GM12878 (cell line): ENCODE data around the gene COL9A3. TPM values are rescaled to one million over a fixed set of nuclear protein-coding genes. Genes with fewer than 3 reads are reported as not detected.

ENCODE experiments used
- CHD2 ChIP-seq: IDR thresholded peaks from 2 replicates; pipeline ENCODE4 v1.6.1; 2011; ENCODE audit warnings: low read depth, low read length, improper control_type of control experiment, borderline replicate concordance
- EED ChIP-seq: sonication (generic); IDR thresholded peaks from 2 replicates; pipeline ENCODE4 v1.6.1; 2016; ENCODE audit warnings: antibody characterized with exemption, low read depth
- ETV6 ChIP-seq, 2 experiments: fragments of 450-650 bp in 1 of 2; IDR thresholded peaks in 1 of 2; conservative IDR thresholded peaks in 1 of 2; 2 replicates each; pipeline ENCODE4 v1.6.1; 2014; ENCODE audit warnings: antibody characterized with exemption in 1 of 2, borderline replicate concordance in 1 of 2, low read depth in 1 of 2, mild to moderate bottlenecking in 1 of 2, moderate library complexity in 1 of 2
- IKZF1 ChIP-seq: fragments of 450-650 bp; conservative IDR thresholded peaks from 2 replicates; pipeline ENCODE4 v1.6.1; 2017; ENCODE audit warnings: antibody characterized with exemption, mild to moderate bottlenecking
- KLF5 ChIP-seq: fragments of 450-650 bp; IDR thresholded peaks from 2 replicates; pipeline ENCODE4 v1.6.1; 2014; ENCODE audit warnings: mild to moderate bottlenecking; ENCODE audit not compliant: partially characterized antibody
- NR2C1 ChIP-seq: fragments of 450-650 bp; IDR thresholded peaks from 2 replicates; pipeline ENCODE4 v1.6.1; 2017; ENCODE audit warnings: antibody characterized with exemption, mild to moderate bottlenecking, moderate library complexity
- NR2F1 ChIP-seq: fragments of 450-650 bp; conservative IDR thresholded peaks from 2 replicates; pipeline ENCODE4 v1.6.1; 2017; ENCODE audit warnings: mild to moderate bottlenecking
- RAD51 ChIP-seq: fragments of 450-650 bp; IDR thresholded peaks from 2 replicates; pipeline ENCODE4 v1.6.1; 2016; ENCODE audit warnings: moderate library complexity, mild to moderate bottlenecking, inconsistent platforms
- RCOR1 ChIP-seq: conservative IDR thresholded peaks from 2 replicates; pipeline ENCODE4 v1.6.1; 2012; ENCODE audit warnings: low read depth, low read length, improper control_type of control experiment
- SMC3 ChIP-seq: IDR thresholded peaks from 2 replicates; pipeline ENCODE4 v1.6.1; 2011; ENCODE audit warnings: low read length, improper control_type of control experiment, borderline replicate concordance
- STAT3 ChIP-seq: IDR thresholded peaks from 2 replicates; pipeline ENCODE4 v1.6.1; 2011; ENCODE audit warnings: low read depth, low read length, improper control_type of control experiment
- TARDBP ChIP-seq: IDR thresholded peaks from 2 replicates; pipeline ENCODE4 v1.6.1; 2016; ENCODE audit warnings: borderline replicate concordance
- TBL1XR1 ChIP-seq: IDR thresholded peaks from 2 replicates; pipeline ENCODE4 v1.6.1; 2012; ENCODE audit warnings: low read depth, low read length, improper control_type of control experiment
- TCF3 ChIP-seq: IDR thresholded peaks from 2 replicates; pipeline ENCODE4 v1.6.1; 2012; ENCODE audit warnings: low read depth, mild to moderate bottlenecking, low read length, borderline replicate concordance; ENCODE audit not compliant: insufficient read depth
- USF2 ChIP-seq: IDR thresholded peaks from 2 replicates; pipeline ENCODE4 v1.6.1; 2011; ENCODE audit warnings: low read depth, low read length, improper control_type of control experiment, borderline replicate concordance
- ZNF622 ChIP-seq: fragments of 450-650 bp; IDR thresholded peaks from 2 replicates; pipeline ENCODE4 v1.6.1; 2017; ENCODE audit warnings: mild to moderate bottlenecking, inconsistent platforms
- polyA plus RNA-seq, 11 experiments: library from polyadenylated mRNA; depleted of rRNA in 4 of 11; unstranded in 6 of 11; stranded (reverse) in 5 of 11; fragments of >200 nt; fragmentation: Nextera tagmentation in 4 of 11; fragmentation: Illumina TruSeq in 1 of 11; extraction: Ambion mirVana in 4 of 11; extraction: Trizol in 1 of 11; gene quantifications; 1 replicate in 1 of 11; 2 replicates in 10 of 11; pipeline versions ENCODE4 v1.2.1 to v1.2.3, GENCODE V29; 2011 to 2016; ENCODE audit warnings: inconsistent platforms in 2 of 11, missing spikeins in 2 of 11, low read depth in 1 of 11
- total RNA-seq, 4 experiments: library from RNA; depleted of rRNA in 3 of 4; stranded (reverse); fragments of >200 nt in 3 of 4; fragmentation: Illumina TruSeq in 1 of 4; extraction: Trizol in 1 of 4; gene quantifications; 2 replicates each; pipeline versions ENCODE4 v1.2.1 to v1.2.3, GENCODE V29; 2013 to 2021
- TF ChIP-seq, protein P1 (sequence below): IDR thresholded peaks from 2 replicates; pipeline ENCODE4 v1.6.1; 2012; ENCODE audit warnings: low read depth, low read length, improper control_type of control experiment
- TF ChIP-seq, protein P2 (sequence below): IDR thresholded peaks from 2 replicates; pipeline ENCODE4 v1.6.1; 2012; ENCODE audit warnings: improper control_type of control experiment, low read depth, low read length; ENCODE audit not compliant: insufficient replicate concordance
- TF ChIP-seq, protein P3 (sequence below): fragments of 150-350 bp; IDR thresholded peaks from 2 replicates; pipeline ENCODE4 v1.6.1; 2016; ENCODE audit warnings: low read depth, low read length

The COL9A3 gene
- total and polyA plus RNA-seq, 10 of the 15 experiments (the other 5 are each of a cell fraction or from before 2014, with no cell fraction given) = 0.09 to 1.7 (median 0.63) TPM; not detected in 1

- TF ChIP-seq TARDBP = no peak
- no peak for TF ChIP-seq RAD51
- no peak for TF ChIP-seq TCF3
- no peak for TF ChIP-seq CHD2
- no peak for TF ChIP-seq SMC3
- TF ChIP-seq ETV6 (conservative IDR thresholded peaks at IDR 0.05 in 1 of 2, IDR thresholded peaks at IDR 0.05 in 1 of 2; ENCODE audit: borderline replicate concordance in 1 of 2, low read depth in 1 of 2) = no peak
- no peak for TF ChIP-seq STAT3
- no peak for TF ChIP-seq USF2
- TF ChIP-seq EED = no peak
- peak; percentile 18; the same call in 1 of the 2 replicates for TF ChIP-seq IKZF1
- TF ChIP-seq, protein P1, sequence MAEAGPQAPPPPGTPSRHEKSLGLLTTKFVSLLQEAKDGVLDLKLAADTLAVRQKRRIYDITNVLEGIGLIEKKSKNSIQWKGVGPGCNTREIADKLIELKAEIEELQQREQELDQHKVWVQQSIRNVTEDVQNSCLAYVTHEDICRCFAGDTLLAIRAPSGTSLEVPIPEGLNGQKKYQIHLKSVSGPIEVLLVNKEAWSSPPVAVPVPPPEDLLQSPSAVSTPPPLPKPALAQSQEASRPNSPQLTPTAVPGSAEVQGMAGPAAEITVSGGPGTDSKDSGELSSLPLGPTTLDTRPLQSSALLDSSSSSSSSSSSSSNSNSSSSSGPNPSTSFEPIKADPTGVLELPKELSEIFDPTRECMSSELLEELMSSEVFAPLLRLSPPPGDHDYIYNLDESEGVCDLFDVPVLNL = no peak
- TF ChIP-seq RCOR1 = no peak
- no peak for TF ChIP-seq NR2F1
- TF ChIP-seq, protein P2, sequence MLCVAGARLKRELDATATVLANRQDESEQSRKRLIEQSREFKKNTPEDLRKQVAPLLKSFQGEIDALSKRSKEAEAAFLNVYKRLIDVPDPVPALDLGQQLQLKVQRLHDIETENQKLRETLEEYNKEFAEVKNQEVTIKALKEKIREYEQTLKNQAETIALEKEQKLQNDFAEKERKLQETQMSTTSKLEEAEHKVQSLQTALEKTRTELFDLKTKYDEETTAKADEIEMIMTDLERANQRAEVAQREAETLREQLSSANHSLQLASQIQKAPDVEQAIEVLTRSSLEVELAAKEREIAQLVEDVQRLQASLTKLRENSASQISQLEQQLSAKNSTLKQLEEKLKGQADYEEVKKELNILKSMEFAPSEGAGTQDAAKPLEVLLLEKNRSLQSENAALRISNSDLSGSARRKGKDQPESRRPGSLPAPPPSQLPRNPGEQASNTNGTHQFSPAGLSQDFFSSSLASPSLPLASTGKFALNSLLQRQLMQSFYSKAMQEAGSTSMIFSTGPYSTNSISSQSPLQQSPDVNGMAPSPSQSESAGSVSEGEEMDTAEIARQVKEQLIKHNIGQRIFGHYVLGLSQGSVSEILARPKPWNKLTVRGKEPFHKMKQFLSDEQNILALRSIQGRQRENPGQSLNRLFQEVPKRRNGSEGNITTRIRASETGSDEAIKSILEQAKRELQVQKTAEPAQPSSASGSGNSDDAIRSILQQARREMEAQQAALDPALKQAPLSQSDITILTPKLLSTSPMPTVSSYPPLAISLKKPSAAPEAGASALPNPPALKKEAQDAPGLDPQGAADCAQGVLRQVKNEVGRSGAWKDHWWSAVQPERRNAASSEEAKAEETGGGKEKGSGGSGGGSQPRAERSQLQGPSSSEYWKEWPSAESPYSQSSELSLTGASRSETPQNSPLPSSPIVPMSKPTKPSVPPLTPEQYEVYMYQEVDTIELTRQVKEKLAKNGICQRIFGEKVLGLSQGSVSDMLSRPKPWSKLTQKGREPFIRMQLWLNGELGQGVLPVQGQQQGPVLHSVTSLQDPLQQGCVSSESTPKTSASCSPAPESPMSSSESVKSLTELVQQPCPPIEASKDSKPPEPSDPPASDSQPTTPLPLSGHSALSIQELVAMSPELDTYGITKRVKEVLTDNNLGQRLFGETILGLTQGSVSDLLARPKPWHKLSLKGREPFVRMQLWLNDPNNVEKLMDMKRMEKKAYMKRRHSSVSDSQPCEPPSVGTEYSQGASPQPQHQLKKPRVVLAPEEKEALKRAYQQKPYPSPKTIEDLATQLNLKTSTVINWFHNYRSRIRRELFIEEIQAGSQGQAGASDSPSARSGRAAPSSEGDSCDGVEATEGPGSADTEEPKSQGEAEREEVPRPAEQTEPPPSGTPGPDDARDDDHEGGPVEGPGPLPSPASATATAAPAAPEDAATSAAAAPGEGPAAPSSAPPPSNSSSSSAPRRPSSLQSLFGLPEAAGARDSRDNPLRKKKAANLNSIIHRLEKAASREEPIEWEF = no peak
- TF ChIP-seq TBL1XR1 = no peak
- no peak for TF ChIP-seq NR2C1
- TF ChIP-seq, protein P3, sequence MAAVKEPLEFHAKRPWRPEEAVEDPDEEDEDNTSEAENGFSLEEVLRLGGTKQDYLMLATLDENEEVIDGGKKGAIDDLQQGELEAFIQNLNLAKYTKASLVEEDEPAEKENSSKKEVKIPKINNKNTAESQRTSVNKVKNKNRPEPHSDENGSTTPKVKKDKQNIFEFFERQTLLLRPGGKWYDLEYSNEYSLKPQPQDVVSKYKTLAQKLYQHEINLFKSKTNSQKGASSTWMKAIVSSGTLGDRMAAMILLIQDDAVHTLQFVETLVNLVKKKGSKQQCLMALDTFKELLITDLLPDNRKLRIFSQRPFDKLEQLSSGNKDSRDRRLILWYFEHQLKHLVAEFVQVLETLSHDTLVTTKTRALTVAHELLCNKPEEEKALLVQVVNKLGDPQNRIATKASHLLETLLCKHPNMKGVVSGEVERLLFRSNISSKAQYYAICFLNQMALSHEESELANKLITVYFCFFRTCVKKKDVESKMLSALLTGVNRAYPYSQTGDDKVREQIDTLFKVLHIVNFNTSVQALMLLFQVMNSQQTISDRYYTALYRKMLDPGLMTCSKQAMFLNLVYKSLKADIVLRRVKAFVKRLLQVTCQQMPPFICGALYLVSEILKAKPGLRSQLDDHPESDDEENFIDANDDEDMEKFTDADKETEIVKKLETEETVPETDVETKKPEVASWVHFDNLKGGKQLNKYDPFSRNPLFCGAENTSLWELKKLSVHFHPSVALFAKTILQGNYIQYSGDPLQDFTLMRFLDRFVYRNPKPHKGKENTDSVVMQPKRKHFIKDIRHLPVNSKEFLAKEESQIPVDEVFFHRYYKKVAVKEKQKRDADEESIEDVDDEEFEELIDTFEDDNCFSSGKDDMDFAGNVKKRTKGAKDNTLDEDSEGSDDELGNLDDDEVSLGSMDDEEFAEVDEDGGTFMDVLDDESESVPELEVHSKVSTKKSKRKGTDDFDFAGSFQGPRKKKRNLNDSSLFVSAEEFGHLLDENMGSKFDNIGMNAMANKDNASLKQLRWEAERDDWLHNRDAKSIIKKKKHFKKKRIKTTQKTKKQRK = no peak
- no peak for TF ChIP-seq KLF5
- no peak for TF ChIP-seq ZNF622
Observed at GRCh38 chr20:62861726-62862336, 45.0 kb downstream of the COL9A3 start, which contains the start of gene TCFL5 (continued).
